Measurements from ENCODE around the gene CLHC1.

GRCh38 chr2:55142518-55142917 is 89.6 kb downstream of the CLHC1 start:
- TF ChIP-seq ZBTB7A (IDR thresholded peaks at IDR 0.05; ENCODE audit: low read depth), result no peak
- TF ChIP-seq TAF1 (IDR thresholded peaks at IDR 0.05; ENCODE audit: low read depth), result no peak
- no peak for TF ChIP-seq EP300 (IDR thresholded peaks at IDR 0.05; ENCODE audit: borderline replicate concordance)
- no peak for TF ChIP-seq RAD21 (IDR thresholded peaks at IDR 0.05; ENCODE audit: low read depth)
- no peak for TF ChIP-seq MAX (IDR thresholded peaks at IDR 0.05)
- TF ChIP-seq FOXM1 (IDR thresholded peaks at IDR 0.05; ENCODE audit: borderline replicate concordance, low read depth), result no peak
- TF ChIP-seq, protein P1, sequence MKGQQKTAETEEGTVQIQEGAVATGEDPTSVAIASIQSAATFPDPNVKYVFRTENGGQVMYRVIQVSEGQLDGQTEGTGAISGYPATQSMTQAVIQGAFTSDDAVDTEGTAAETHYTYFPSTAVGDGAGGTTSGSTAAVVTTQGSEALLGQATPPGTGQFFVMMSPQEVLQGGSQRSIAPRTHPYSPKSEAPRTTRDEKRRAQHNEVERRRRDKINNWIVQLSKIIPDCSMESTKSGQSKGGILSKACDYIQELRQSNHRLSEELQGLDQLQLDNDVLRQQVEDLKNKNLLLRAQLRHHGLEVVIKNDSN (IDR thresholded peaks at IDR 0.05), result no peak
- TF ChIP-seq CREB1 (IDR thresholded peaks at IDR 0.05; ENCODE audit: low read depth), result no peak
- TF ChIP-seq, protein P2, sequence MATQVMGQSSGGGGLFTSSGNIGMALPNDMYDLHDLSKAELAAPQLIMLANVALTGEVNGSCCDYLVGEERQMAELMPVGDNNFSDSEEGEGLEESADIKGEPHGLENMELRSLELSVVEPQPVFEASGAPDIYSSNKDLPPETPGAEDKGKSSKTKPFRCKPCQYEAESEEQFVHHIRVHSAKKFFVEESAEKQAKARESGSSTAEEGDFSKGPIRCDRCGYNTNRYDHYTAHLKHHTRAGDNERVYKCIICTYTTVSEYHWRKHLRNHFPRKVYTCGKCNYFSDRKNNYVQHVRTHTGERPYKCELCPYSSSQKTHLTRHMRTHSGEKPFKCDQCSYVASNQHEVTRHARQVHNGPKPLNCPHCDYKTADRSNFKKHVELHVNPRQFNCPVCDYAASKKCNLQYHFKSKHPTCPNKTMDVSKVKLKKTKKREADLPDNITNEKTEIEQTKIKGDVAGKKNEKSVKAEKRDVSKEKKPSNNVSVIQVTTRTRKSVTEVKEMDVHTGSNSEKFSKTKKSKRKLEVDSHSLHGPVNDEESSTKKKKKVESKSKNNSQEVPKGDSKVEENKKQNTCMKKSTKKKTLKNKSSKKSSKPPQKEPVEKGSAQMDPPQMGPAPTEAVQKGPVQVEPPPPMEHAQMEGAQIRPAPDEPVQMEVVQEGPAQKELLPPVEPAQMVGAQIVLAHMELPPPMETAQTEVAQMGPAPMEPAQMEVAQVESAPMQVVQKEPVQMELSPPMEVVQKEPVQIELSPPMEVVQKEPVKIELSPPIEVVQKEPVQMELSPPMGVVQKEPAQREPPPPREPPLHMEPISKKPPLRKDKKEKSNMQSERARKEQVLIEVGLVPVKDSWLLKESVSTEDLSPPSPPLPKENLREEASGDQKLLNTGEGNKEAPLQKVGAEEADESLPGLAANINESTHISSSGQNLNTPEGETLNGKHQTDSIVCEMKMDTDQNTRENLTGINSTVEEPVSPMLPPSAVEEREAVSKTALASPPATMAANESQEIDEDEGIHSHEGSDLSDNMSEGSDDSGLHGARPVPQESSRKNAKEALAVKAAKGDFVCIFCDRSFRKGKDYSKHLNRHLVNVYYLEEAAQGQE (IDR thresholded peaks at IDR 0.05; ENCODE audit: low read depth), result no peak
- no peak for TF ChIP-seq YY1 (IDR thresholded peaks at IDR 0.05; ENCODE audit: low read depth)
